Measurements from ENCODE around the gene MPPED1.

Gene MPPED1

DNA sequence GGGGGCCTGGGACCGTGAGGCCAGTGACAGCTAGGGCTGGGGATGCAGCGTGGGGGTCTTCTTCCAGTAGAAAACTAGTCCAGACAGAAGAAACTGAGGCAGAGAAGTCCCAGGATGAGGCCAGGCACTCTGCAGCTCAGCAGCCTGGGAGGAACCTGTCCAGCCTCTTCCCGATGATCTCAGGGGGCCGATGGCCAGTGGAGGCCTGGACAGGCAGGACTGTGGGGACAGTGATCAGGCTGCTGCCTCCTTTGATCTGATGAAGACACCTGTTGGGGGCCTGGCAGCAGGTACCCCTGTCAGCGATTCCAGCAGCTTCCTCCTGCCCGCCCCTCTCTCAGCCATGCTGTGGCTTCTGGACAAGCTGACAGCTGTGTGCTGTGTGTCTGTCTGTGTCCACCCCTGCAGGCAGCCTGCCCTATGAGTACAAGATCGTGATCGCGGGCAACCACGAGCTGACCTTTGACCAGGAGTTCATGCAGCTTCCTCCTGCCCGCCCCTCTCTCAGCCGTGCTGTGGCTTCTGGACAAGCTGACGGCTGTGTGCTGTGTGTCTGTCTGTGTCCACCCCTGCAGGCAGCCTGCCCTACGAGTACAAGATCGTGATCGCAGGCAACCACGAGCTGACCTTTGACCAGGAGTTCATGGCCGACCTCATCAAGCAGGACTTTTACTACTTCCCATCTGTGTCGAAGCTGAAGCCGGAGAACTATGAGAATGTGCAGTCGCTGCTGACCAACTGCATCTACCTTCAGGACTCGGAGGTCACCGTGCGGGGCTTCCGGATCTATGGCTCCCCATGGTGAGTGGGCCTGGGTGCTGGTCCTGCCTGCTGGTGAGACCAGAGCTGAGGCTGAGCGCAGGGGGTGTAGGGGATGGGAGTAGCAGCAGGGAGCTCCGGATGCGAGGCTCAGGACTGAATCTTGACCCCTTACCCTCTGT, 62.6 kb downstream of the MPPED1 start:
- H3K9me3 ChIP-seq (ENCODE audit: severe bottlenecking) = no peaks in the 10 kb centered on the region
- no peaks in the 10 kb centered on the region for H3K27me3 ChIP-seq (ENCODE audit: insufficient read depth, low read depth, severe bottlenecking)
- no peak for DNase-seq
- H3K4me3 ChIP-seq (ENCODE audit: low read depth, low read length) = no peak overlapping the region
- no peaks in the 10 kb centered on the region for H3K36me3 ChIP-seq
- no peak overlapping the region for H3K27ac ChIP-seq
- TF ChIP-seq, protein P1, sequence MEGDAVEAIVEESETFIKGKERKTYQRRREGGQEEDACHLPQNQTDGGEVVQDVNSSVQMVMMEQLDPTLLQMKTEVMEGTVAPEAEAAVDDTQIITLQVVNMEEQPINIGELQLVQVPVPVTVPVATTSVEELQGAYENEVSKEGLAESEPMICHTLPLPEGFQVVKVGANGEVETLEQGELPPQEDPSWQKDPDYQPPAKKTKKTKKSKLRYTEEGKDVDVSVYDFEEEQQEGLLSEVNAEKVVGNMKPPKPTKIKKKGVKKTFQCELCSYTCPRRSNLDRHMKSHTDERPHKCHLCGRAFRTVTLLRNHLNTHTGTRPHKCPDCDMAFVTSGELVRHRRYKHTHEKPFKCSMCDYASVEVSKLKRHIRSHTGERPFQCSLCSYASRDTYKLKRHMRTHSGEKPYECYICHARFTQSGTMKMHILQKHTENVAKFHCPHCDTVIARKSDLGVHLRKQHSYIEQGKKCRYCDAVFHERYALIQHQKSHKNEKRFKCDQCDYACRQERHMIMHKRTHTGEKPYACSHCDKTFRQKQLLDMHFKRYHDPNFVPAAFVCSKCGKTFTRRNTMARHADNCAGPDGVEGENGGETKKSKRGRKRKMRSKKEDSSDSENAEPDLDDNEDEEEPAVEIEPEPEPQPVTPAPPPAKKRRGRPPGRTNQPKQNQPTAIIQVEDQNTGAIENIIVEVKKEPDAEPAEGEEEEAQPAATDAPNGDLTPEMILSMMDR (IDR thresholded peaks at IDR 0.05; ENCODE audit: low read depth, low read length) = no peak

DNA sequence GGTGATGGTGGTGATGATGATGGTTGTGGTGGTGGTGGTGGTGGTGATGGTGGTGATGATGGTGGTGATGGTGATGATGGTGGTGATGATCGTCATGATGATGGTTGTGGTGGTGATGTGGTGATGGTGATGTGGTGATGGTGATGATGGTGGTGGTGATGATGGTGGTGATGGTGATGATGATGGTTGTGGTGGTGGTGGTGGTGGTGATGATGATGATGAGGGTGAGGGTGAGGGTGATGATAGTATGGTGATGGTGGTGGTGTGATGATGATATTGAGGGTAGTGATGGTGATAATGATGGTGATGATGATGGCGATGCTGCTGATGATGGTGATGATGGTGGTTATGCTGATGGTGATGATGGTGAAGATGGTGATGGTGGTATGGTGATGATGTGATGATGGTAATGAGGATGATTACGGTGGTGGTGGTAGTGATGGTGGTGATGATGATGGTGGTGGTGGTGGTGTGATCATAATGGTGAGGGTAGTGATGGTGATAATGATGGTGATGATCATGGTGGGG, 63.8 kb downstream of the MPPED1 start:
- Histone ChIP-seq H3K27ac (no peak overlapping the region), H3K4me3 (ENCODE audit: low read depth, low read length) (no peak overlapping the region), H3K27me3 (ENCODE audit: insufficient read depth, low read depth, severe bottlenecking) (no peaks in the 10 kb centered on the region), H3K36me3 (no peaks in the 10 kb centered on the region), H3K9me3 (ENCODE audit: severe bottlenecking) (no peaks in the 10 kb centered on the region)
- TF ChIP-seq, protein P1 (IDR thresholded peaks at IDR 0.05; ENCODE audit: low read depth, low read length) = no peak
- no peak for DNase-seq

DNA sequence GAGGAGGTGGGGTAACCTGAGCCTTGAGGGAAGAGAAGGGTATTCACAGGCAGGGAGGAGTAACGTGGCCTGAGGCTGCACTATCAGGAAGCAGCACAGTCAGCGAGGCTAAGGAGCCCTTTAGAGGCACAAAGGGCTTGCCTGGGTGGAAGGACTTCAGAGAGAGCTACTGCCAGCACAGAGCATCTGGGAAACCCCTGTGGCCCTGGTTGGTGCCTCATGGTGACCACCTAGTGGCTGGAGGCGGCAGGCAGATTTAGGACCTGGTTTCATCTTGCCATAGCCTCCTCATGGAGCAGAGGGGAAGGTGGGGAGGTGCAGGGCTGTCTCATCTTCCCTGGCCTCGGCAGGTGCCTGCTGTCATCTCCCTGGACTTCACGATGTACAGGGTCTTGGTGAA, 64.5 kb downstream of the MPPED1 start:
- H3K27me3 ChIP-seq (ENCODE audit: insufficient read depth, low read depth, severe bottlenecking) = no peaks in the 10 kb centered on the region
- no peak overlapping the region for H3K4me3 ChIP-seq (ENCODE audit: low read depth, low read length)
- peak; percentile 44 for DNase-seq
- H3K36me3 ChIP-seq = no peaks in the 10 kb centered on the region
- no peaks in the 10 kb centered on the region for H3K9me3 ChIP-seq (ENCODE audit: severe bottlenecking)
- TF ChIP-seq, protein P1 (IDR thresholded peaks at IDR 0.05; ENCODE audit: low read depth, low read length) = peak; percentile 57
- no peak overlapping the region for H3K27ac ChIP-seq

DNA sequence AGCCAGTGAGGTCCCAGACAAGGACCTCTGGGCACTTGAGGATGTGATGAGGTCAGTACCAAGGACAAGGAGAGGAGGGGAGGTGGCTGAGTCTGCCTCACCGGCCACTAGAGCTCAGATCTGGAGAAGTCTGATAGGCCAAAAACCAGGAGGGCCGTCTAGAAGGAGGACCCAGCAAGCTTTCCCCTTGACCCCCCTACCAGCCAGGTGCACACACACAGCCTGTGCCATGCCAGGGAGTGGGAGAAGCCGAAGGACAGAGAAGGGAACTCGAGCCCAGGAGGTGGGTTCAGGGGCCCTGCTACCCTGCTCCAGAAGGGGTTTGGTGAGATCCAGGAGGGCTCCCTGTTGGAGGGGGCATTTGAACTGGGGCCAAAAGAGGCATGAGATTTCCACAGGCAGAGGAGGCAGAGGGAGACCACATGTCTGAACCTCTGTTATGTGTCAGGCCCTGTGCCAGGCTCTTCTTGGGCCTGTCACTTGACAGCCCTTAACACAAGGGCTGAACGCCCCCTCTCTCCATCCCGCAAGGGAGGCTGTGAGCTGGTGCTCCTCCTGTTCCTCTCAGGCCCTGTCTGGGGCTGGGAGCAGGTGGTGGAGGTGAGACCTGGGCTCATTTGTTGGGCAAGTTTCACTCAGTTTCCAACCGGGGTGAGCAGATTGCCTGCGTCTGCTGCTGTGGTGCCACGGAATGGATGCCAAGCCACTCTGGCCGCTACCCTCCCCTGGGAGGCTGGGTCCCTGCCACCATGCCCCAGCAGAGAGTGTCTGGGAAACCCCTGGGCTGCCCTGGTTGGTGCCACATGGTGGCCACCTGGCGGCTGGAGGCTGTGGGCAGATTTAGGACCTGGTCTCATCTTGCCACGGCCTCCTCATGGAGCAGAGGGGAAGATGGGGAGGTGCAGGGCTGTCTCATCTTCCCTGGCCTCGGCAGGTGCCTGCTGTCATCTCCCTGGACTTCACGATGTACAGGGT, 65.2 kb downstream of the MPPED1 start:
- Histone ChIP-seq H3K27me3 (ENCODE audit: insufficient read depth, low read depth, severe bottlenecking) (no peaks in the 10 kb centered on the region), H3K4me3 (ENCODE audit: low read depth, low read length) (no peak overlapping the region), H3K36me3 (no peaks in the 10 kb centered on the region), H3K9me3 (ENCODE audit: severe bottlenecking) (no peaks in the 10 kb centered on the region), H3K27ac (no peak overlapping the region)
- DNase-seq = no peak
- TF ChIP-seq, protein P1 (IDR thresholded peaks at IDR 0.05; ENCODE audit: low read depth, low read length) = no peak

DNA sequence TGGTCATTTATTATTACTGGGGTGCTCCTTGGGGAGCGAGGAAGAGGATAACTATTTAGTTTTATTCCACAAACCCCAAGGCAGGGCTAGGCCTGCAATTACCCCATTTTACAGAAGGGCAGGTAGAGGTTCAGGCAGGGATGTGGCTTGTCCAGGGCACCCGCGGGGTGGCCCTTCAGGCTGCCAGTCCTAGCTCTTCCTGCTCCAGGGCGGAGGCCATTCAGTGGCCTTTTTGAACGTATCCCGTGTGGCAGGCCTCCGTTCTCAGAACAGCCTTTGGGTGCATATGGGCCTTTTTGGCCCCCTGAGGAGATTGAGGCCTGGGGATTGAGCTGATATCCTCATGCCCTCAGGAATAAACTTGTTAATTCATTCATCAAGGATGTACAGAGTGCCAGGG, 66.2 kb downstream of the MPPED1 start:
- TF ChIP-seq, protein P1 (IDR thresholded peaks at IDR 0.05; ENCODE audit: low read depth, low read length) = no peak
- Histone ChIP-seq H3K27ac (no peak overlapping the region), H3K36me3 (no peaks in the 10 kb centered on the region), H3K4me3 (ENCODE audit: low read depth, low read length) (no peak overlapping the region), H3K27me3 (ENCODE audit: insufficient read depth, low read depth, severe bottlenecking) (no peaks in the 10 kb centered on the region), H3K9me3 (ENCODE audit: severe bottlenecking) (no peaks in the 10 kb centered on the region)
- no peak for DNase-seq

All from WERI-Rb-1 (cell line).